Activated T-helper 17 cell treated with anti-CD3 and anti-CD28 coated beads, Interleukin-2, amount 50 U/mL, for 72 hours (primary cell): Measurements from ENCODE around the gene PTGDR2. TPM values are rescaled to one million over a fixed set of nuclear protein-coding genes. Genes with fewer than 3 reads are reported as not detected.

Experiments used
- ATAC-seq: fragments of 150-1000 bp; cut with Tn5 transposase; replicated peaks from 2 replicates; pipeline ENCODE4 v1.10.0; 2021; ENCODE audit warnings: mild to moderate bottlenecking, moderate library complexity
- H3K27ac Mint-ChIP-seq: one replicate; pipeline ENCODE4 v1.8.0; 2022; ENCODE audit warnings: mixed read lengths
- H3K27me3 Mint-ChIP-seq: one replicate; pipeline ENCODE4 v1.8.0; 2022; ENCODE audit warnings: mixed read lengths
- H3K36me3 Mint-ChIP-seq: one replicate; pipeline ENCODE4 v1.8.0; 2022; ENCODE audit warnings: low read depth, mild to moderate bottlenecking, mixed read lengths
- H3K4me1 Mint-ChIP-seq: one replicate; pipeline ENCODE4 v1.8.0; 2022; ENCODE audit warnings: mixed read lengths
- H3K4me3 Mint-ChIP-seq: one replicate; pipeline ENCODE4 v1.8.0; 2022; ENCODE audit warnings: mild to moderate bottlenecking, mixed read lengths
- H3K9me3 Mint-ChIP-seq: one replicate; pipeline ENCODE4 v1.8.0; 2022; ENCODE audit warnings: mixed read lengths
- total RNA-seq, 2 donors: library from RNA; stranded (reverse); gene quantifications; one replicate each; pipeline ENCODE4 v1.2.3, GENCODE V29; 2022

PTGDR2 gene
- total RNA-seq, 2 donors from 2014 or later, result 0.19 to 0.37 TPM

DNA sequence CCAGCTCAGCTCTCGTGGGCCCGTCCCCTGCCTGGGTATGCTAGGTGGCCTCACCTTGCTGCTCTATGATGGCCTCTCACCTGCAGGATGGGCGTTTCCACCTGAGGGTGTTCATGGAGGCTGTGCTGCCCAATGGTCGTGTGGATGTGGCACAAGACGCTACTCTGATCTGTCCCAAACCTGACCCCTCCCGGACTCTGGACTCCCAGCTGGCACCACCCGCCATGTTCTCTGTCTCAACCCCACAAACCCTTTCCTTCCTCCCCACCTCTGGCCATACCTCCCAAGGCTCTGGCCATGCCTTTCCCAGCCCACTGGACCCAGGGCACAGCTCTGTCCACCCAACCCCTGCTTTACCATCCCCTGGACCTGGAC lies 13.7 kb upstream of the PTGDR2 start:
- H3K4me1 Mint-ChIP-seq, result peaks cover 4% of the 10 kb centered on the region
- H3K27ac Mint-ChIP-seq, result no peak overlapping the region
- H3K9me3 Mint-ChIP-seq, result no peaks in the 10 kb centered on the region
- no peak for ATAC-seq
- H3K36me3 Mint-ChIP-seq, result no peaks in the 10 kb centered on the region
- H3K4me3 Mint-ChIP-seq, result no peak overlapping the region
- peaks cover 2% of the 10 kb centered on the region for H3K27me3 Mint-ChIP-seq

GRCh38 chr11:60868682-60869450 lies 13.1 kb upstream of the PTGDR2 start:
- H3K27ac Mint-ChIP-seq, result no peak overlapping the region
- no peak for ATAC-seq
- no peaks in the 10 kb centered on the region for H3K9me3 Mint-ChIP-seq
- no peak overlapping the region for H3K4me3 Mint-ChIP-seq
- H3K4me1 Mint-ChIP-seq, result peaks cover 4% of the 10 kb centered on the region
- H3K36me3 Mint-ChIP-seq, result no peaks in the 10 kb centered on the region
- peaks cover 2% of the 10 kb centered on the region for H3K27me3 Mint-ChIP-seq

DNA sequence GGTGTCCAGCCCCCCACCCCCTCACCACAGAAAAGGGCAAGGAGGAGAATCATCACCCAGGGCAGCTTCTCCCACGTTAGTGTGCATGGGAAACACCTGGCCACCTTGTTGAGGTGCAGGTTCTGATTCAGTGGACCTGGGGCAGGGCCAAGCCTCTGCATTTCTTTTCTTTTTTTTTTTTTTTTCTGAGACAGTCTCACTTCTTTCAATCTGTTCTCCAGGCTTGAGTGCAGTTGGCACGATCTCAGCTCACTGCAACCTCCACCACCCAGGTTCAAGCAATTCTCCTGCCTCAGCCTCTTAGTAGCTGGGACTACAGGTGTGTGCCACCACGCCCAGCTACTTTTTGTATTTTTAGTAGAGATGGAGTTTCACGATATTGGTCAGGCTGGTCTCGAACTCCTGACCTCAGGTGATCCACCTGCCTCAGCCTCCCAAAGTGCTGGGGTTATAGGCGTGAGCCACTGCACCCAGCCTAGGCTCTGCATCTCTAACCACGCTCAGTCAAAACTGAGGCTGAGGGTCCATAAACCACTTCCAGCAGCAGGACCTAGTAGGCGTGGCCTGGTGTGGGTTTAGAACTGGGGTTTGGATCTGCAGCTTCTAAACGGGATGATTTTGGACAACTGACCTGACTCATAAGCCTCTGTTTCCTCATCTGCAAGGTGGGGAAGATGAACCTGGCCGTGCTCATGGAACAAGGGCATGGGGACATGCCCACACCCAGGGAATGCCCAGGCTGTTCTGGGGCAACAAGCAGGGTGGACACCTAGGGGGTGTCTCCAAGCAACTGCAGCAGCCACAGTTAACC lies 12.3 kb upstream of the PTGDR2 start:
- Mint-ChIP-seq H3K36me3 (no peaks in the 10 kb centered on the region), H3K9me3 (no peaks in the 10 kb centered on the region), H3K27me3 (peaks cover 2% of the 10 kb centered on the region), H3K4me3 (no peak overlapping the region), H3K27ac (no peak overlapping the region), H3K4me1 (peaks cover 2% of the 10 kb centered on the region)
- no peak for ATAC-seq

- H3K27me3 Mint-ChIP-seq, result peaks cover 2% of the 10 kb centered on the region
- H3K4me1 Mint-ChIP-seq, result no peaks in the 10 kb centered on the region
- H3K36me3 Mint-ChIP-seq, result no peaks in the 10 kb centered on the region
- H3K4me3 Mint-ChIP-seq, result no peak within 1 kb of the TSS
- H3K9me3 Mint-ChIP-seq, result no peaks in the 10 kb centered on the region
- no peak within 1 kb of the TSS for H3K27ac Mint-ChIP-seq
- no peak for ATAC-seq
Observed at GRCh38 chr11:60866911-60867870, 11.4 kb upstream of the PTGDR2 start, which contains the start of gene ZP1. Gene ZP1, plus strand, starts transcription at chr11:60867542. Its CDS starts 20 bp downstream, at chr11:60867562.

- no peak for ATAC-seq
- Mint-ChIP-seq H3K27ac (no peak overlapping the region), H3K4me1 (no peaks in the 10 kb centered on the region), H3K4me3 (no peak overlapping the region), H3K9me3 (no peaks in the 10 kb centered on the region), H3K36me3 (no peaks in the 10 kb centered on the region), H3K27me3 (peaks cover 2% of the 10 kb centered on the region)
Observed at GRCh38 chr11:60864856-60865513, 9.2 kb upstream of the PTGDR2 start.

GRCh38 chr11:60863550-60864521 lies 8.1 kb upstream of the PTGDR2 start:
- Mint-ChIP-seq H3K36me3 (no peaks in the 10 kb centered on the region), H3K27me3 (no peaks in the 10 kb centered on the region), H3K9me3 (no peaks in the 10 kb centered on the region), H3K27ac (no peak overlapping the region), H3K4me3 (no peak overlapping the region), H3K4me1 (no peaks in the 10 kb centered on the region)
- ATAC-seq, result no peak

GRCh38 chr11:60862171-60862570 lies 6.4 kb upstream of the PTGDR2 start:
- no peaks in the 10 kb centered on the region for H3K9me3 Mint-ChIP-seq
- no peak overlapping the region for H3K27ac Mint-ChIP-seq
- H3K4me1 Mint-ChIP-seq, result peaks cover 5% of the 10 kb centered on the region
- H3K4me3 Mint-ChIP-seq, result no peak overlapping the region
- H3K36me3 Mint-ChIP-seq, result no peaks in the 10 kb centered on the region
- no peak for ATAC-seq
- no peaks in the 10 kb centered on the region for H3K27me3 Mint-ChIP-seq

DNA sequence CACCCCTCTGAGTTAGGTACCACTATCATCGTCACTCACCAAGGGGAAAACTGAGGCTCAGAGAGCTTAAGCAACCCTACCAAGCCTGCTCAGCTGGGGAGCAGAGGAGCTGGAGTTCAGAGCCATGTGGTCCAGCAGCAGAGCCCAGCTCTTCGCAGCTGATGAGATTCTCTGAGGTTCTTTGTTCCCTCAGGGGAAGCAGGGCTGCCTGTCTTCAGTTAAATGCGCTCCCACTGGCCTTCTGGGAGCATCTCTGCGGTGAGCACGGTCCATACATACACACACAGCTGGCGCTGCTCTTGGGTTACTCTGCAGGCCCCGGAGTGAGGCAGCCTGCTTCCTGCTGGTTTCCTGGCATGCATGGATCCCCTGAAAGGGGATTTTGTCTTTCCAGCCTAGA lies 5.2 kb upstream of the PTGDR2 start:
- Mint-ChIP-seq H3K4me1 (peaks cover 5% of the 10 kb centered on the region), H3K4me3 (no peak overlapping the region), H3K27me3 (no peaks in the 10 kb centered on the region)

DNA sequence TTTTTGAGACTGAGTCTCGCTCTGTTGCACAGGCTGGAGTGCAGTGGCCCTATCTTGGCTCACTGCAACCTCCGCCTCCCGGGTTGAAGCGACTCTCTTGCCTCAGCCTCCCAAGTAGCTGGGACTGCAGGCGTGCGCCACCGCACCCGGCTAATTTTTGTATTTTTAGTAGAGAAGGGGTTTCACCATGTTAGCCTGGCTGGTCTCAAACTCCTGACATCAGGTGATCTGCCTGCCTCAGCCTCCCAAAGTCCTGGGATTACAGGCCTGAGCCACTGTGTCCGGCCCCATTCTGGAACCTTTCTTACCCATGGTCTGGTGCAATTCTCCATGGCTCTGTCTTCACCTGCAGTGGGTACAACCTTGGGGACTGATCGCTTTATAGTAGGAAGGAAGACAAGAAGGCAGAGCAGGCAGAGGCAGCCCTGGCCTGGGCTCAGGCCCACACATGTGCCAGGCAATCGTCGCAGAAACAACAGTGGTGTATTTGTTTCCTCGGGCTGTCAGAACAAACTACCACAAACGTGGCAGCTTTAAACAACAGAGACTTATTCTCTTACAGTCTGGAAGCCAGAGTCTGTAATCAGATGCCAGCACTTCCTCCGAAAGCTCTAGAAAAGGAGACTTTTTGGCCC lies 4.0 kb upstream of the PTGDR2 start:
- H3K36me3 Mint-ChIP-seq, result no peaks in the 10 kb centered on the region
- H3K27me3 Mint-ChIP-seq, result no peaks in the 10 kb centered on the region
- peaks cover 5% of the 10 kb centered on the region for H3K4me1 Mint-ChIP-seq
- no peaks in the 10 kb centered on the region for H3K9me3 Mint-ChIP-seq
- no peak for ATAC-seq
- H3K27ac Mint-ChIP-seq, result peak overlapping the region; percentile 85
- no peak overlapping the region for H3K4me3 Mint-ChIP-seq

More for the DNA sequence above, 5.2 kb upstream of the PTGDR2 start:
- no peak for ATAC-seq
- H3K9me3 Mint-ChIP-seq, result no peaks in the 10 kb centered on the region
- H3K36me3 Mint-ChIP-seq, result no peaks in the 10 kb centered on the region
- no peak overlapping the region for H3K27ac Mint-ChIP-seq

GRCh38 chr11:60858731-60859464 lies 3.1 kb upstream of the PTGDR2 start:
- Mint-ChIP-seq H3K9me3 (no peaks in the 10 kb centered on the region), H3K4me3 (no peak overlapping the region), H3K27me3 (no peaks in the 10 kb centered on the region), H3K4me1 (peaks cover 5% of the 10 kb centered on the region), H3K27ac (peak overlapping the region; percentile 85), H3K36me3 (no peaks in the 10 kb centered on the region)
- ATAC-seq, result no peak

- peak; percentile 11 for ATAC-seq
- H3K27me3 Mint-ChIP-seq, result no peaks in the 10 kb centered on the region
- no peaks in the 10 kb centered on the region for H3K9me3 Mint-ChIP-seq
- peak overlapping the region; percentile 85 for H3K27ac Mint-ChIP-seq
- peaks cover 1% of the 10 kb centered on the region for H3K36me3 Mint-ChIP-seq
- no peak overlapping the region for H3K4me3 Mint-ChIP-seq
- peaks cover 5% of the 10 kb centered on the region for H3K4me1 Mint-ChIP-seq
Observed at GRCh38 chr11:60858236-60858635, 2.5 kb upstream of the PTGDR2 start.
